Stimulated activated CD8-positive, alpha-beta memory T cell treated with anti-CD3 and anti-CD28 coated beads, Interleukin-7, amount 100 ng/mL, for 24 hours (primary cell): ENCODE measurements around the gene NEURL2.

ENCODE experiments used
- DNase-seq: peaks from one replicate; pipeline ENCODE4 v3.0.0-alpha.2; 2020; ENCODE audit warnings: low read depth

The NEURL2 gene

DNA sequence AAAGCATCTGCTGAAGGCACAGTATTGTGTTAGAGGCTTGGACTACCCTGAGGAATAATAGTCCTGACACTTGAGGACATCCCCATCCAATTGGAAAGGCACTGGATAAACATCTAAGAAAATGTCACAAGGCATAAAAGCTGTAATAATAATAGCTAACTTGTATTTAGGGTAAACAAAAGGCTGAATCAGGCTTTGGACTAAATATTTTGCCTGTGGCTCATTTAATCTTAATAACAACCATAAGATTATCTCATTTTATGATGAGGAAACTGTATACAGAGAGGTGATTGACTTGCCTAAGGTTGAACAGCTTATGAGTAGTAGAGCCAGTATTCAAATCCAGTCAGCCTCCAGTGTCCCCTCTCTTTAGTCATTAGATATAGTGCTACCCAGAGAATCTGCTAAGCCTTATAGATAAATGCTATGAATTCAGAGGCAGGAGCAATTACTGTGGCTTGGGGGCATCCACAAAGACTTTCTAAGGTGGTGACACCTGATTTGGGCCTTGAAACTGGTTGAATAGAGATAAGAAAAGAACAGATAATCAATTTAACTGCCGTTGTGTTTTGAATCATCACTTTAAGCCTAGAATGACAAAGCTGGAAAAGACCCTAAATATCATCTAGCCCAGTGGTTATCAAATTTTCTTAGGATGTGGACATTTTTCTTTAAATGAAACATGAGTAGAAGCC, 17.5 kb downstream of the NEURL2 start:
- no peak for DNase-seq

DNA sequence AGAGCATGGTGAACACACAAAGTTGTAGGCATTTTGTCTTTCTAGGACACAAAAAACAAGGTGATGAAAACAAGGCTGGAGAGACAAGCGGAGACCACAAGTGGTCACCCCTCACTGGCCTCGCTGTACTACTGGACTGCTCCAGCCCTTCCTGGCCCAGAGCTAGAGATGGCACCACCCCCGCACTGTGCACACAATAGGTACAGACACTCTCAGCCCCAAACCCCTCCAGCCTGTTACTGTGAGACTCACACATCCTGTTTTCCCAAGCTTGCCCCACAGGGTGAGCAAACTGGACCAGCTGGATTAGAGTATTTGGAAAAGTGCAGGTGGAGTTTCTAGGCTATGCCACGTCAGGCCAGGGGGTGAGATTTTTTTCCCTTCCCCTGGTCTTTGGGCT, 18.4 kb downstream of the NEURL2 start:
- DNase-seq: no peak

DNA sequence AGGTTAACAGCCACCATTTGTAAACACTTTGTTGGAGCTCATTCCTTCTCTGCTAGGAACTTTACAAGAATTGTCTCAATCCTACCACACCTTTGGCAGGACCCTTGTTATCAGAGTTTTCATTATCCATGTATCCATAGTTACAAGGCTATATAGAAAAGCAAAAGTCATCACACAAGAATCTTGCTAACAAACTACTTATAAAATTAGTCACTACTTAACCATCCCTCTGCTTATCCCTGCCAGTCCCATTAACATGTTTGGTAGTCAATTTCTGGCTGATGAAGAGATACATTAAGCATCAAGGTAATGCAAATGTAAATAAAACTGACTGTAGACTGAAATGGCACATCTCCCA, 23.2 kb downstream of the NEURL2 start:
- DNase-seq: no peak

DNA sequence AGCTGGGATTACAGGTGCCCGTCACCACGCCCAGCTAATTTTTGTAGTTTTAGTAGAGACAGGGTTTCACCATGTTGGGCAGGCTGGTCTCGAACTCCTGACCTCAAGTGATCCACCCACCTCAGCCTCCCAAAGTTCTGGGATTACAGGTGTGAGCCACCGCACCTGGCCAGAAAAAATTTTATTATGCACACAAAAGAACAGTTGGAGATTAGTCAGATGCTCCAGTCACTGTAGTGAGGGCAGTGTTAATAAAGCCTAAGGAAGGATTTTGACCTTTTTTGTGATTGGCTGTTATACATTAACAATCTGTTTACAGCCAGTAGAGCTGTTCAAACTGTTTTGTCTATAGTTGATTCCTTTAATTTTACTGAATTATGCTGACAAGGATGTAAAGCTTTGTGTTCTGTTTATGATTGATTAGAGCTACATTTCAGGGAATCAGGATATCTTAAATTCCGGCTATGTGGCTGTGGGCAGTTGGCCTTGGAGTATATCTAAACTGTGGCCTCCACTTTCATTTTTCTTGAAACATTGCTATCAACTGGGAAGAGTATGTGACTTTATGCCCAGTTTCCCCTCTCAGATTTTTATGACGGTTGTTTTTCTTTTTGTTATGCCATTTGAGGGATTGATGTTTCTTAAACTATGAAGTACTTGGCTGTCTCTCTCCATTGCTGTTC, 23.7 kb downstream of the NEURL2 start:
- DNase-seq: no peak

DNA sequence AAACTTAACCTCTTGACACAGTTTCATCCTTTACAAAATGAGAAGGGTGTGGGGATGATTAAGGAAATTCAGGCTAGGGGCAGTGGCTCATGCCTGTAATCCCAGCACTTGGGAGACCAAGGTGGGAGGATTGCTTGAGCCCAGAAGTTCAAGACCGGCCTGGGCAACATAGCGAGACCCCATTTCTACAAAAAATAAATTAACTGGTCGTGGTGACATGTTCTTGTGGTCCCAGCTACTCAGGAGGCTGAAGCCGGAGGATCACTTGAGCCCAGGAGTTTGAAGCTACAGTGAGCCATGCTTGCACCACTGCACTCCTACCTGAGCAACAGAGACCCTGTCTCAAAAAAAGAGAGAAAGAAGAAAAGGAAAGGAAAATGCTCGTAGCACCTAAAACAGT, 24.6 kb downstream of the NEURL2 start:
- DNase-seq: no peak

DNA sequence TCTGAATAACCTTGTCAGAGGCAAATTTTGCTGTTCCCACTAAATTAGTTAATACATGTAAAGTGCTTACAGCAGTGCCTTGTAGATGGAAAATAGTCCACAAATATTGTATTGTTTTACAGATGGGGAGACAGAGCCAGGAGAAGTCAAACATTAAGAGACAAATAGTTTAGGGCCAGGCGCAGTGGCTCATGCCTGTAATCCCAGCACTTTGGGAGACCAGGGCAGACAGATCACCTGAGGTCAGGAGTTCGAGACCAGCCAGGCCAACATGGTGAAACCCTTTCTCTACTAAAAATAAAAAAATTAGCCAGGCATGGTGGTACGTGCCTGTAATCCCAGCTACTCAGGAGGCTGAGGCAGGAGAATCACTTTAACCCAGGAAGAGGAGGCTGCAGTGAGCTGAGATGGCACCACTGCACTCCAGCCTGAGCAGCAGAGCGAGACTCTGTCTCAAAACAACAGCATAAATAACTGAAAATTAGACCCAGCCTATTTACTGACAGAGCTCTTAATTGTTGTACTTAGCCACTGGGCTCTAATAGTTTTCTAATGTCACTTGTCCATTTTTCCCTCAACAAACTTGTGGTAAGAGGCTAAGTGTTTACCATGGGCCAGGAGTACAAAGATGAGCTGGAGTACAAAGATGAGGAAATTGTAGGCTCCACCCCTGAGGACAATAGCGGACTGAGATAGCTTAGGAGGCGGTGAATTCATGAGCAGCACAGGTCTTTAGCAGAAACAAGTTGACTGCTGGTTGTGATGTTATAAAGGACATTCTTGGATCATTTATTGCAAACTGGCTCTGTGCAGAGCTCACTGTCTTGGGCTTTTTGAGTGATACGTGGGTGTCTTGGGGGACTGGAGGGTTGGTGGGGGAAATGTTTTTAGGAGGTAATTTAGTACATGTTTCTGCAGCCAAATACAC, 27.2 kb downstream of the NEURL2 start:
- no peak for DNase-seq

DNA sequence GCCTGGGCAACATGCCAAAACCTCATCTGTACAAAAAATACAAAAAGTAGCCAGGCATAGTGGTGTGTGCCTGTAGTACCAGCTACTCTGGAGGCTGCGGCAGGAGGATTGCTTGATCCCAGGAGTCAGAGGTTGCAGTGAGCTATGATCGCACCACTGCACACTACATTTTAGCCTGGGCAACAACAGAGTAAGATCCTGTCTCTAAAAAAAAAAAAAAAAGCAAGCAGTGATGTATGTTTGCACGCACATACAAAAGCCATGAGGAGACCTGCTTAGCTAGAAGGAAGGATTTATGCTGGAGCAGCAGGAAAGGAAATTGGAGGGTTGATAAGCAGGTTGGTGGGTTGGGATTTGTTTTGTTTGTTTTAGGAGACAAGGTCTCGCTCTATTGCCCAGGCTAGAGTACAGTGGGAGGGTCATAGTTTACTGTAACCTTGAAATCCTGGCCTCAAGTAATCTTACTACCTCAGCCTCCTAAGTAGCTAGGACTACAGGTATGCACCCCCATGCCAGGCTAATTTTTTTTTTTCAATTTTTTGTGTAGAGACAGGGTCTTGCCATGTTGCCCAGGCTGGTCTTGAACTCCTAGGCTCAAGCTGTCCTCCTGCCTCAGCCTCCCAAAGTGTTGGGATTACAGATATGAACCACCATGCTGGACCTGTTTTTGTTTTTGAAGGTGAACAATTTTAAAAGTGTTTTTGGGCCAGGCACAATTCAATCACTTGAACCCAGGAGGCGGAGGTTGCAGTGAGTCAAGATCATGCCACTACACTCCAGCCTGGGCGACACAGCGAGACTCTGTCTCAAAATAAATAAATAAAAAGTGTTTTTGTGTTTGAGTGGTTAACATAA, 29.6 kb downstream of the NEURL2 start:
- no peak for DNase-seq

DNA sequence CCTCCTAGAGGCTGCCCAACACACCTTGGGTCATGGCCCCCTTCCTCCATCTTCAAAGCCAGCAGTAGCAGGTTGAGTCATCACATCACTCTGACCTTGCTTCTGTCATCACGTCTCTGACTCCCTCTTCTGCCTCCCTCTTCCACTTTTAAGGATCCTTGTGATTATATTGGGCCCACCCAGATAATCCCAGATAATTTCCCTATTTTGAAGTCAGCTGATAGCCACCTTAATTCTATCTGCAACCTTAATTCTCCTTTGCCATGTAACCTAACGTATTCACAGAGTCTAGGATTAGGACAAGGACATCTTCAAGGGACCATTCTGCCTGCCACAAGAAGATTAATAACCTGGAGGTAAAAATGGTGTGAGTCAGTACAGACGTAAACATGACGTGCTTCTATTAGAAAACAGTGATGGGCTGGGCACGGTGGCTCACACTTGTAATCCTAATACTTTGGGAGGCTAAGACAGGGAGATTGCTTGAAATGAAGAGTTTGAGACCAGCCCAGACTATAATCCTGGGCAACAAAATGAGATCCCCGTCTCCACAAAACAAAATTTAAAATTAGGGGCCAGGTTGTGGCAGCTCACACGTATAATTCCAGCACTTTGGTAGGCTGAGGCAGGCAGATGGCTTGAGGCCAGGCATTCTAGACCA, 30.3 kb downstream of the NEURL2 start:
- no peak for DNase-seq

DNA sequence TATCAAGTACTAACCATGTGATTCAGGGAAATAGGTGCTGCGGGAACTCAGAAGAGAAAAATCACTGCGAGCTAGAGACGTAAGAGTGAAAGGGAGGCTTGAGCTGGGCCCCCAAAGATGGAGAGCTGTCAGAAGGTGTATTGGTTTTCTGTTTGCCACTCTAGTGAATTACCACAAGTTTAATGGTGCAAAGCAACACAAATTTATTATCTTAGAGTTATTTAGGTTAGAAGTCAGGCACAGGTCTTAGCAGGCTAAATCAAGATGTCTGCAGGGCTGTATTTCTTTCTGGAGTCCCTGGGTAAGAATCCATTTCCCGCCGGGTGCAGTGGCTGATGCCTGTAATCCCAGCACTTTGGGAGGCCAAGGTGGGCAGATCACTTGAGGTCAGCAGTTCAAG, 31.1 kb downstream of the NEURL2 start:
- DNase-seq: no peak

DNA sequence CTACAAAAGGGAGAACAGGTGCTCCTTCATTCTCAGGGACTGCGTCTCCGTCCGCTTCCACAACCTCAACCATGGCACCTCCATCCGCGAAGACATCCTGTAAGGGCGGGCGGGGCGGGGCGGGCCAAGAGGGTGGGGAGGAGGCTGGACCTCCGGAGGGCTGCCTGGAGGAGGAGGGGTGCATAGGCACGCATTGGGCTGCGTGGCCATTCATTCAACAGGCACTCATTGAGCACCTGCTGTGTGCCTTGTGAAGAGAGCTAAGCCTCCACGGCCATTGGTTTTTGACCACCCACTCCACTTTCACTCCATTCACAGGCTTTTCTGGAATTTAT, 33.2 kb downstream of the NEURL2 start:
- no peak for DNase-seq

DNA sequence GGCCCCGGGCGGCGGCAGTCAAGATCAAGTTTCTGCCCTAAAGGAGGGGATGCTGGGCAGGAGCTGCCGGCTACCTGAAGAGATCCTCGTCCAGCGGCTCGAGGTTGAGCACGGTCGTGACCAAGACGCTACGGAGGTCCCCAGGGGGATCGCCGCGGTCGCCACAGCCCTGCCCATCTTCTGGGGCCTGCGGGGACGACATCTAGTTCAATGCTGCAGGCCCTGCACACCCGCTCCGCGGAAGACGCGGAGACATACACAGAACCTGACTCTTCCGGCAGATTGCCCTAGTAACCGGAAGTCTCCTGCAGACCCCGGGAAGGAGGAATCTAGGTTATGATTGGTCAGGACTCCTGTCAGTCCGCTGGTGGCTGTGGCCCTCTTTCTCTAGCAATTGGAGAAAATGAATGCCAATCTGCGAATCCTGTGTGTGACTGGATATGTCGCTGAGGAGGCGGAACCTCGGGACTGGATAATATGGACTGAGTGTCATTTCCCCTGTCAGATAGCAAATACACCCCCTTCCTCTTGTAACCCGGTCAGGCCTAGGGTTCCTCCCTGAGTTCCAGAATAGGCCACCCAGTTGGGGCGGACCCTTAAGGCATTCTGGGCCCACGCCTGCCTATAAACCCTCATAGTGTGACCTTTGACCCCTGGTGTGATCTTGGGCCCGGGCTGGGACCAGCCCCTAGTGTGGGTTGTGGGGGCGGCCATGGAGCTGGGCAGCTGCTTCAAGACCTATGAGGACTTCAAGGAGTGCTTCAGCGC, 33.7 kb downstream of the NEURL2 start, which contains the start of the genes ACOT8 and ZSWIM3:
ACOT8 (minus strand) TSS at position 279 of the 768 bp plus-strand sequence; CDS start at position 202, 77 bp downstream.
ZSWIM3 (plus strand) TSS at position 501 of the 768 bp plus-strand sequence; CDS start at position 713, 212 bp downstream.
- peak; percentile 74 for DNase-seq

DNA sequence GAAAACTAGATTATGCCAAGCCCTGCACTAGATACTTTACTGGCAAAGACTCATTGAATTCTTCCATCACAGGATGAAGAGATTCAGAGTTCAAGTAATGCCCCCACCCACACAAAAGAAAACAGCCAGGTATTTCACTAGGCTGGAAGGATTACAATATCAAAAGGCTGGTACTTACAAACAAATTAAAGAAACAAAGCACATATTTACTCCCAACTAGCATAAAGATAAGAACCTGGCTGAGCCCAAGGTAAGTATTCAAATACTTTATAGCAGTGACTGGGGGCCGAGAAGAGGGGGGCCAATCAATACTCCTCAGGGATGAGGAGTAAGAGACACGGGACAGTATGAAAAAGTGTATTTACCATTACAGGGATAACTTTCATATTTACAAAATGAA, 37.5 kb downstream of the NEURL2 start:
- no peak for DNase-seq

DNA sequence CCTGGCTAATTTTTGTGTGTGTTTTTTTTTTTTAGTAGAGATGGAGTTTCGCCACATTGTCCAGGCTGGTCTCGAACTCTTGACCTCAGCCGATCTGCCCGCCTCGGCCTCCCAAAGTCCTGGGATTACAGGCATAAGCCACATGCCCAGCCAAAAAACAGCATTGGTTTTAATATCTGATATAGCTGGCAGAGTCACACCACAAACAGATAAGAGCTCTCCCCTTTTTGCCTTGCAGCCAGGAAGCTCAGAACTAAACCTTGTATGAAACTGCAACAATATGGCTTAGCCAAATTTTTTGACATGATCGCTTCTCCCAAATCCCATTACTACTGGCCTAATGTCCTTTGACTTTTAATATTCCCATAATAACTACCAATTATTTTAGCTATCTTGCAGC, 38.7 kb downstream of the NEURL2 start:
- no peak for DNase-seq

DNA sequence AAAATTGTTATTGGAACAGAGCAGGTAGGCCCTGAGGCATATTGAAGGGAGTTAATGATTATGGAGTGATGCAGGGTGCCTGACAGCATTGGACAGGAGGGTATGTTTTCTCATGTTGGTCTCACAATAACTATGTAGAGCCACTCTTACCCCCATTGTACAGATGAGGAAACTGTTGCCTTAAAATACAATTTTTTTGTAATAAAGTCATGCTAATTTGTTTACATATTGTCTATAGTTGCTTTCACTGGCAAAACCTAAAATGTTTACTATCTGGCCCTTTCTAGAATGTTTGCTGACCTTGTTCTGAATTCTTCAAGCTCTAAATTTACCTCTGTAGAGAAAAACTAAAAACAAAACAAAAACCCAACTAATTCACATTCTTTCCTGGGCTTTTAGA, 39.5 kb downstream of the NEURL2 start:
- no peak for DNase-seq

DNA sequence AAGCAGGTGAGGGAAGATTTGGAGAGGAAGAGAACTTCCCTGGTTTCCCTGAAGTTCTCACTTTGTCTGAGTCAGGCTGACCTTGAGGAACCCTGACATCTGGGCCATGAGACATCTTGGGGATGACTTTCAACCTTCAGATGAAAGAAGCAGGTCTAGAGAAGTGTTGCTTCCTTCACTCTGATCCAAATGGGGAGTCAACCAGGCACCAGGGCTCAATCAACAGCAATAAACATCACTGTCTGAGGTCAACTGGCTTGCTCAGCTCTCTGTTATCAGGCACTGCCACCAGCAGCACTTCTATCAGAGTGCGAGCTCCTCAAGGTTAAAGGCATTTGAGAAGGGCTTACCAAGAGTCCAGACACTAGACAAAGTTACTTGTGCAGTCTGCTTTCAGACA, 40.1 kb downstream of the NEURL2 start:
- no peak for DNase-seq

DNA sequence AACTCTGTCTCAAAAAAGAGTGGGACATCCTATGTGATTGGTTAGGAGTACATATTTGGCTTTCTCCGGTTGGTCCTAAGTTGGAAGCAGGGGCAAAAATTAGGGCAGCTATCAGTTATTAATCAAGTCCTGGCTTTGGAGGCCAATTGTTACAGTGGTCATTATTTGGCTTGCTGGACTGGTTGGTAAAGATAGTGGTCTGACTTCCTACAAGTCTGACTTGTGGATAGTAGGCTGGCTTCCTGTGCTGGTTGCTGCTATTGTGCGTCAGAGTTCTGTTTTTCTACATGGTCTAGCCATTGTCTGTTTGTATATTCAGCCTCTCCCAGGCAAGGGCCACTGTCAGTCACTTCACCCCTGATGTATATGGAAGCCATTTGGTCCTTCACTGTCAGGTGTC, 40.8 kb downstream of the NEURL2 start:
- no peak for DNase-seq

DNA sequence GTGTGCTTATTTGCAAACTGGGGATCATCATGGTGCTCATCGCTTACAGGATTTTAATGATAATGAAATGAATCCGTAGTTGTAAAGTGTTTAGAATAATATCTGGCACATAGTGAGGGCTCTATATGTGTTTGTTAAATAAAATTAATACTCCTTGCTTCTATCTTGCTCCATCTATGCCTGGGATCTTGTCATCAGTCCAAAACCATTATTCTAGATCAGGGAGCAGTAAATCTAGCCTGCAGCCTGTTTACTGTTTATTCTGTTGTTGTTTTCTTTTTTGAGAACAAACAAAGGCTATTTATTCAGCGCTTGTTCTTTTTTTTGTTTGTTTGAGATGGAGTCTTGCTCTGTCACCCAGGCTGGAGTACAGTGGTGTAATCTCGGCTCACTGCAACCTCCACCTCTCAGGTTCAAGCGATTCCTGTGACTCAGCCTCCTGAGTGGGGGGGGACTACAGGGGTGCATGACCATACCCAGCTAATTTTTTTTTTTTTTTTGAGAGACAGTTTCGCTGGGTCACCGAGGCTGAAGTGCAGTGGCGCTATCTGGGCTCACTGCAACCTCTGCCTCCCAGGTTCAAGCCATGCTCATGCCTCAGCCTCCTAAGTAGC, 41.9 kb downstream of the NEURL2 start:
- DNase-seq: no peak

DNA sequence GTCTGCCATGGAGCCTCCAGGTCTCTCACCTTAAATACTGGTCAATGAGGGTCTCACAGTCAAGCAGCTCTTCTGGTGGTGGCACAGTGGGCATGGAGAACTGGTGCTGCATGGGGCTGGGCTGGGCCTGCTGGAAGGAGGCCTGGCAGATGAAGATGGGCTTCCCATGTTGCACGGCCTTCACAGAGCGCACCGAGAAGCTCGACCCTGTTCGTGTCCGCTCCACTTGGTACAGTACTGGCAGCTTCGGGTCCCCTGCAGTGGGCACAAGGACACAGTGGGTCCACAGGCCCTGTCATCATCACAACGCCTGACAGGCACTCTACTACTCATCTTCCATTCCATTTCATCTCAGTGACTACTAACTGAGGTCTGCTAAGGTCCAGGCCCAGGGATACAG, 42.6 kb downstream of the NEURL2 start:
- DNase-seq: no peak

DNA sequence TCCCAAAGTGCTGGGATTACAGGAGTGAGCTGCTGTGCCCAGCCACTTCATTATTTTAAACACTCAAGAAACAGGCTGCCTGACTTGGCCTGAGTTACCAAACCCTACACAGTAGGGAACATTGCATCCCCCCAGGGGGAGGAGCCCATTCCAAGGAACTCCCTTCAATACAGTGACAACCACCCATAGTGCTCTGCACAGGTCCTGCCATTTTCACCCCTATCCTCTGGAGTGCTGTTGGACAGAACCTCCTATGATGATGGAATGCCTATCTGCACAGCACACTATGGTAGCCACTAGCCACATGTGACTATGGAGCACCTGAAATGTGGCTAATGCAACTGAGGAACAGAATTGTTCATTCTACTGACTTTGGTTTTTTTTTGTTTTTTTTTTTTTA, 45.6 kb downstream of the NEURL2 start:
- no peak for DNase-seq

DNA sequence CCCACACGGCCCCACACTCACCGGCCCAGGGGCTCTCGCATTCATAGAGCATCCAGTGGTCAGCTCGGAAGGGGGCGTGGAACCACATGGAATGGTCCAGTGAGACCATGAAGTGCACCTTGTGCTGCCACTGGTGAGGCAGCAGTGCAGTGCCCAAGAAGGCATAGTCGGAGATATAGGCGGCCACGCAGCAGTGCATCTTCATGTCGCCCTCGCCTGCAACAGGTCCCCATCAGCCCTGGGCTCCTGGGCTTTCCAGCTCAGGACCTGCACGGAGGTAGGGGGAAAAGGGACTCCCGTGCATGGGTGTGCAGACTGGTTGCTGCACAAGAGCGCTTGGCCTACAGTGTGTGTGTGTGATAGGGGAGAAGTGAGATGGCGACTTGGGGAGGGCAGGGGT, 47.5 kb downstream of the NEURL2 start:
- no peak for DNase-seq
